HUES6 (cell line): ENCODE results near the gene TMEM87B.
A peak's percentile ranks its signal among the peaks of the same experiment; 100 is the strongest.

ENCODE experiments used
- H3K27ac ChIP-seq: 2 replicates; pipeline ENCODE4 v1.7.0; 2013; ENCODE audit warnings: low read depth, mild to moderate bottlenecking, low read length, inconsistent platforms
- H3K27me3 ChIP-seq: 2 replicates; pipeline ENCODE4 v1.6.1; 2013; ENCODE audit warnings: low read length; ENCODE audit not compliant: control insufficient read depth, insufficient read depth
- H3K36me3 ChIP-seq: 2 replicates; pipeline ENCODE4 v1.6.1; 2013; ENCODE audit warnings: low read length; ENCODE audit not compliant: control insufficient read depth, insufficient read depth
- H3K4me1 ChIP-seq: 2 replicates; pipeline ENCODE4 v1.6.1; 2013; ENCODE audit warnings: low read length; ENCODE audit not compliant: control insufficient read depth, insufficient read depth
- H3K4me3 ChIP-seq: 2 replicates; pipeline ENCODE4 v1.5.1; 2013; ENCODE audit warnings: low read depth, low read length
- H3K9ac ChIP-seq: one replicate; pipeline ENCODE4 v1.6.1; 2013; ENCODE audit warnings: mild to moderate bottlenecking, low read length
- H3K9me3 ChIP-seq: 2 replicates; pipeline ENCODE4 v1.6.1; 2013; ENCODE audit warnings: low read depth, low read length; ENCODE audit not compliant: control insufficient read depth, insufficient read depth

The TMEM87B gene

DNA sequence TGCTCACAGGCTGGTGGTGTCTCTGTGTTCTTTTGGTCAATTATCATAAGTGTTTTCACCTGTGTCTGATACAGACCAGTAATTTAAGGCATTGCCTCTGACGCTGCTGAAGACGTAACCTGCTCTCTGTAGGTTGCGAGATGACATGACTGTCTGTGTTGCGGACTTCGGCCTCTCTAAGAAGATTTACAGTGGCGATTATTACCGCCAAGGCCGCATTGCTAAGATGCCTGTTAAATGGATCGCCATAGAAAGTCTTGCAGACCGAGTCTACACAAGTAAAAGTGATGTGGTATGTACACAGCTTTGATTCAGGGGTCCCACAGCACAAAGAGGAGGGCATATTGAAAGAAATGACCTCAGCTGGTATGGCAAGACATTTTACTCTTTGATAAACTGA, 33.8 kb upstream of the TMEM87B start:
- H3K9me3 ChIP-seq = no peaks in the 10 kb centered on the region
- H3K4me3 ChIP-seq = no peak overlapping the region
- no peak overlapping the region for H3K27ac ChIP-seq
- peaks cover 11% of the 10 kb centered on the region; the same call in 1 of the 2 replicates for H3K4me1 ChIP-seq
- no peak overlapping the region for H3K9ac ChIP-seq
- no peaks in the 10 kb centered on the region for H3K27me3 ChIP-seq
- peaks cover 13% of the 10 kb centered on the region for H3K36me3 ChIP-seq

DNA sequence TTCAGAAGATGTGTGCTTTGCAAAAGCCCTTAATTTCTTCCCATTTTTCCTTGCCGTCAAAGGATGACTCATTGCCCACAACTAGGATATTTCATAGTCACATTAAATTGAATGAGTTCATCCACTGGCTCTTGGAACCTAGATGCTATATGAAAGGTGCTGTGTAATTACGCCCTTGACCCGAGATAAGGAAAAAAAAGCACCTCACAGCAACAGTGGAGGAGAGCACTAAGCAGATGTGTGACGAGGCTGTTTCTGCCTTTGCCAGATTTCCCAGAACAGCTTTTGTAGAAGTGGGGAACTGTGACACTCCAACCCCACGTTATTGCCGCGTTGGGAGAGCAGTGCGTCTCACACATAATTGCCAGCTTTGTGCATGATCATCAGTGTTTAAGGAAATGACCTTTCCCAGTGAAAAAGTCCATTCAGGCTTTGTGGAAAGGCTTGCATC, 33.3 kb upstream of the TMEM87B start:
- Histone ChIP-seq H3K9ac (no peak overlapping the region), H3K36me3 (peaks cover 10% of the 10 kb centered on the region), H3K4me3 (no peak overlapping the region), H3K9me3 (no peaks in the 10 kb centered on the region), H3K27me3 (no peaks in the 10 kb centered on the region), H3K4me1 (peaks cover 11% of the 10 kb centered on the region; the same call in 1 of the 2 replicates), H3K27ac (no peak overlapping the region)

DNA sequence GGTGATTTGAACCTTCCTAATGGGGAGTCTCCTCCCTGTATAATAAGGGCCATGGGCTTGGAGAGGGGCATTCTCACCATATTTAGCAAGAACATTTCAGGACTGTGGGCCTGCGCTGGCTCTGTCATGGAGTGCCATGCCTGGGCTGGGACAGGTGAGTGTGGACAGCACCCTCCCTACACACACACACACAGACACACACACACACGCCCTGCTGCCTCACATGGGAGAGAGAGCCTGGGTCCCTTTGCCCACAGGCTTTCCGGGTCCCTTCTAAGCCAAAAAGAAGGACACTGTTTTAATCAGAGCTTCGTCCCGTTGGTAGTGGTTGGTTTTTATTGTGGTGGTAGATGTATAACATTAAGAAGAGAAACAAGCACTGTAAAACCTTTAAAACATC, 31.4 kb upstream of the TMEM87B start:
- no peak overlapping the region for H3K27ac ChIP-seq
- H3K27me3 ChIP-seq = no peaks in the 10 kb centered on the region
- no peak overlapping the region for H3K4me3 ChIP-seq
- peaks cover 11% of the 10 kb centered on the region; the same call in 1 of the 2 replicates for H3K4me1 ChIP-seq
- peaks cover 10% of the 10 kb centered on the region for H3K36me3 ChIP-seq
- H3K9me3 ChIP-seq = no peaks in the 10 kb centered on the region
- H3K9ac ChIP-seq = no peak overlapping the region

DNA sequence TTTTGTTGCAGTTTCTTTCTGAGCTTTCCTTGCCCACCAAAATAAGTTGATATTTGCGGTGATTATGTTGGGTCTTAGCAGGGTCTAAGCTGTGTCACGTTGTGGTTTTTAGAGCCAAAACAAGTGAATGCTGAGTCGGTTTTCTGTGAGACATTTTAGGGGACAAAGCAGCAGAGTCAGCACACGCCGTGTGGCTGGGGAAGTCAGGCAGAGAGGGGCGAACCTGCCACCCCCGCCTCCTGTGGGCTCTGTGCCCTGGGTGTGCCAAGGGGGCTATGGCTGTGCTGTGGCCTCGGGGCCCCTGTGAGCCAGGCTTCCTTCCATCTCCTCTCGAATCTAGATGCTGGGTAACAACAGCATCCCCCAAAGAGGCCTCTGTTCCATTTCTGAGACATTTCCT, 30.8 kb upstream of the TMEM87B start:
- Histone ChIP-seq H3K27me3 (no peaks in the 10 kb centered on the region), H3K36me3 (peaks cover 10% of the 10 kb centered on the region), H3K4me3 (no peak overlapping the region), H3K27ac (no peak overlapping the region), H3K4me1 (peaks cover 11% of the 10 kb centered on the region; the same call in 1 of the 2 replicates), H3K9ac (no peak overlapping the region), H3K9me3 (no peaks in the 10 kb centered on the region)

DNA sequence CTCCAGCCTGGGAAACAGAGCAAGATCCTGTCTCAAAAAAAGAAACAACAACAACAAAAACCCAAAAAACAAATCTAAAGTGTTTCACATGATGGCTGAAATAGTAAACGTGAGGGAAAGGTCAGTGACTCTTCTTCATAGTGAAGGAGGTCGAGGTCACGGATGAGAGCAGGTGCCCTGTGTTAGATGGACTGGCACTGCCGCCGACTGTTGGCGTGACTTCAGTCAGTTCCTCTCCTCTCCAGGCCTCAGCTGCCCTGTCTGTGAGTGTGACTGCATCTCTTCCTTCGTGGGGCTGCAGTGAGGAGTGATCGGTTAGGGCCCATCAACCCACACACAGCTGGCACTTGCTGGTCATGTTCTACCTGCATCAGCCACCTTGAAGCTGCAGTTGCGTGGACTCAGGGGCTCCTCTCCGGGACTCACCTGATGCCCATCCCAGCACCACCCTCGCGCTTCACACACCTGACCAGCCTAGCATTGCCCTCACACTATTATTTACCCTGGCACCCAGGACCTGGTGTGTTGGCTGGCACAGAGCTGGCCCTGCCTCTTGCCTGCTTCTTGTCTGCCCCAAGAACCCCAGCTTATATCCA, 30.1 kb upstream of the TMEM87B start:
- Histone ChIP-seq H3K27ac (no peak overlapping the region), H3K27me3 (no peaks in the 10 kb centered on the region), H3K4me1 (peaks cover 3% of the 10 kb centered on the region; the same call in 1 of the 2 replicates), H3K9me3 (no peaks in the 10 kb centered on the region), H3K9ac (no peak overlapping the region), H3K4me3 (no peak overlapping the region), H3K36me3 (peaks cover 10% of the 10 kb centered on the region)

DNA sequence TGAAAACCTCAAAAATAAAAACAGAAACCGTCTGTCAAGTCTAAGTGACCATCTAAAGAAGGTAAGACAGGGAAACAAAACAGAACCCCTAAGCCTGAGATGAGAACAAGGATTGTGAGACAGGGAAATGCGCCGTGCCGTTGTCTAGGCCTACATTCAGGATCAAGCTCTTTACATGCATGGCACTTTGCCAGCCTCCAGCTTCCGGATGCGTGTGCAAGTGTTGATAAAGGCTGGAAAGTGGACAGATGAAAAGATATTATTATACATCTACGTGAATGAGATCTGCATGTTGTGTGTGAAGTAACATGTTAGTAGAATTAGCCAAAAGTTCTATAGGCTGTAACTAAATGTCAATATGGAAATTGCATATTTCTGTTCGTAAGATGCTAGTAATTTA, 28.6 kb upstream of the TMEM87B start:
- peaks cover 6% of the 10 kb centered on the region for H3K4me1 ChIP-seq
- H3K4me3 ChIP-seq = no peak overlapping the region
- H3K27me3 ChIP-seq = no peaks in the 10 kb centered on the region
- peaks cover 10% of the 10 kb centered on the region for H3K36me3 ChIP-seq
- H3K27ac ChIP-seq = no peak overlapping the region
- no peaks in the 10 kb centered on the region for H3K9me3 ChIP-seq
- no peak overlapping the region for H3K9ac ChIP-seq

DNA sequence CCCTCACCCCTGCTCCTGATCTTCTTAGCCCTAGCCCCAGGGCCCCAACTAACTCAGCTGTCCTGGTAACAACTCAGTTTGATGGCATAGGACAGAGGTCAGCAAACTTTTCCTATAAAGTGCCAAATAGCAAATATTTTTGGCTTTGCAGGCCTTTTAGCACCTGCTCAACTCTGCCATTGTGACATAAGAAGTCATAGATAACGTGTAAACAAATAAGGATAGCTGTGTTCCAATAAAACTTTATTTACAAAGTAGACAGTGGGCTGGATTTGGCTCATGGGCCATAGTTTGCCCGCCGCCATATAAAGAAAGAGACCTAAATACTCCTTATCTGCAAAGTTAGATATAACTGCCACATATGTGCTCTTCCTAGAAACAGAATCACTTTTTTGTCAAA, 27.3 kb upstream of the TMEM87B start:
- H3K27me3 ChIP-seq = no peaks in the 10 kb centered on the region
- no peaks in the 10 kb centered on the region for H3K9me3 ChIP-seq
- no peak overlapping the region for H3K4me3 ChIP-seq
- peaks cover 14% of the 10 kb centered on the region for H3K4me1 ChIP-seq
- peaks cover 1% of the 10 kb centered on the region; the same call in 1 of the 2 replicates for H3K36me3 ChIP-seq
- no peak overlapping the region for H3K27ac ChIP-seq
- H3K9ac ChIP-seq = no peak overlapping the region

DNA sequence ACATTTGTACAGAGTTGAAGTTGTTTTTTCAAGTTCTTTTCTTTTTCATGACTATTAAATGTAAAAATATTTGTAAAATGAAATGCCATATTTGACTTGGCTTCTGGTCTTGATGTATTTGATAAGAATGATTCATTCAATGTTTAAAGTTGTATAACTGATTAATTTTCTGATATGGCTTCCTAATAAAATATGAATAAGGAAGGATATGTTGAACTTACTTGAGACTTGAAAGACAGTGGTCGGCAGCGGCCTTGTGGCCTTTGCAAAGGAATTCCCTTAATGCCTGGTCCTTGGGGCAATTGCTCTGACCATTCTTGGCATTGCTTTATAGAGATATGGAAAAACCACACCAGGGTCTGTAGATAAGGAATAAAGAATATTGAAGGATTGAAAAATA, 25.9 kb upstream of the TMEM87B start:
- no peaks in the 10 kb centered on the region for H3K27me3 ChIP-seq
- H3K9me3 ChIP-seq = no peaks in the 10 kb centered on the region
- H3K4me1 ChIP-seq = peaks cover 14% of the 10 kb centered on the region
- no peak overlapping the region for H3K4me3 ChIP-seq
- H3K36me3 ChIP-seq = no peaks in the 10 kb centered on the region
- H3K27ac ChIP-seq = no peak overlapping the region
- no peak overlapping the region for H3K9ac ChIP-seq

DNA sequence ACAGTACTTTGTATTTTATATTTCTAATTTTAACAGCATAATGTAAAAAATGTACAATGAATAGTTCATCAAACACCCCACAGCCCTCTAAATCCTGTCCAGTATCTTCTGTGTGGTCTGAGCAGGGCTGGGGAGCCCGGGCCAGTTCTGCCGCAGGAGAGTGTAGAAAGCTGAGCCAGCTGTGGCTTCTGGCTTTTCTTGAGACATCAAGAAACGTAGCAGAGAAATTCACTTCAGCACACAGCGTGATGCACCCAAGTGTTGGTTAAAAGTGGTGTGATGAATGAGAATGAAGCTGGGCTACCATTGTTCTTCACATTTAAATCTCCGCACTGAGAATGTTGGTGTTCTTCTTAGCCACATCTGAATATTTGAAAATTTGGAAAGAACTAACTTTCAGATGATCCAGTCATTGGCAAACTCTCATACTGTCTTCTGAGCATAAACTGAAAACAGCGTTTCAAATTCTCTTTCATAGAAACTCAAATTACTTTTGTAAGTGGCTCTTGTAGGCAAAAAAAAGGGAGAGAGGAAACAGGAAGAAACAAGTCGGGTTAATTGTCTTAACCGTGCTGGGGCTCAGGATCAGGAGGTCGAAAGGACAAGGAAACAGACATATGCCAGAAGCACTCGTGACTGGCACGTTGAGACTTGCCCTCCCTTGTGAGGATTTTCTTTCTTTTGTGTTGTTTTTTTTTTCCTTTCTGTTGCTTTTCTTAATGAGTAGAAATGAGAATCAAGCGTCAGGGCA, 23.4 kb upstream of the TMEM87B start:
- Histone ChIP-seq H3K27me3 (no peaks in the 10 kb centered on the region), H3K4me3 (no peak overlapping the region), H3K27ac (peak overlapping the region; percentile 54), H3K9me3 (no peaks in the 10 kb centered on the region; the same call in 1 of the 2 replicates), H3K4me1 (peaks cover 14% of the 10 kb centered on the region), H3K36me3 (no peaks in the 10 kb centered on the region), H3K9ac (no peak overlapping the region)

DNA sequence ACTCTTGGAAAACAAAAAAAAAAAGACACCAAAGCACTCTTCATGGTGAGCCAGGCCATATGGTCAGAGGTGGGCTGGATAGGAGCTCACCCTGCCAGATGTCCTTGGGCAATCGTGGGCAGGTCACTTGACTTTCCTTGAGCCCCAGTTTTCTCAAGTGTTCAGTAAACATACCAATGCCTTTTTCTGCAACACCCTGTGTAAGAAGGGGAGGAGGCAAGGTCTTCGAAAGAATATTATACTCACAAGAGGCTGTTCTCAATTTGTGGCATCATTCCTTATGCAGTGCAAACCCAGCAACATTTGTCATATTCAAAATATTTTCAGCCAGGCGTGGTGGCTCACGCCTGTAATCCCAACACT, 22.9 kb upstream of the TMEM87B start:
- Histone ChIP-seq H3K27me3 (no peaks in the 10 kb centered on the region), H3K4me1 (peaks cover 14% of the 10 kb centered on the region), H3K27ac (peak overlapping the region; percentile 54), H3K9me3 (peaks cover 3% of the 10 kb centered on the region; the same call in 1 of the 2 replicates), H3K9ac (no peak overlapping the region), H3K36me3 (no peaks in the 10 kb centered on the region), H3K4me3 (no peak overlapping the region)

DNA sequence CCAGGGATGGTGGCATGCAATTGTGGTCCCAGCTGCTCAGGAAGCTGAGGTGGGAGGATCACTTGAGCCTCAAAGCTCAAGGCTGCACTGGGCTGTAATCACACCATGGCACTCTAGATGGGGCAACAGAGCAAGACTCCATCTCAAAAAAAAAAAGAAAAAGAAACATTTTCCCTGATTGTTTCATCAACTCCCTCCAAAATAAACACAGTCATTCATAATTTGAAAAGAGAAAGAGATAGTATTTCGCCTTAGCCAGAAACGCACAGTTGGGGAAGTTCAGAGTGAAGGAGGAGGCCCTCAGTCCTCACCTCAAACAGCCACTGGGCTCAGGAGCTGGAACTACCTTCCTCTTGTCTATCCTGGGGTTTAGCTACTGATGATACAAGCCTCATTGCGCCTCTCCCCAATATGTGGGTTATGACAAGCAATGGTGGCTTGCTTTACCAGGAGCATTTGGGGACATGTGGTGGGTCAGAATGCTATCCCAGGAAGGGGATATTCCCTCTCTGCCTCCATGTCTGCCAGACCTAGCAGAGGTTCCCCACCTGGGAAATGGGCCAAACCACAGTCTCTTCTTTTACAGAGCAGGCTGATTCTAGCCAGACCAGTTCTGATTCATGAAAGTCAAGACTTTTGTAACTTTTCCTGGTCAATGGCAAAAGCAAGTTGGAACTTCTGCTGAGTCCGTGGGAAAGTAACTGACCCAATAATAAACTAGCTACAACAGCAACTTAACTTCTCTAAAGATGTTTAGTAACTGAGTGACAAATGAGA, 22.2 kb upstream of the TMEM87B start:
- Histone ChIP-seq H3K4me1 (peaks cover 14% of the 10 kb centered on the region), H3K4me3 (no peak overlapping the region), H3K9me3 (peaks cover 8% of the 10 kb centered on the region; the same call in 1 of the 2 replicates), H3K27me3 (no peaks in the 10 kb centered on the region), H3K9ac (no peak overlapping the region), H3K36me3 (no peaks in the 10 kb centered on the region), H3K27ac (no peak overlapping the region)
